HepG2 (cell line): ENCODE data around the gene RER1. TPM values are rescaled to one million over a fixed set of nuclear protein-coding genes. Genes with fewer than 3 reads are reported as not detected.

ENCODE experiments used
- CEBPB ChIP-seq: IDR thresholded peaks from 2 replicates; pipeline ENCODE4 v1.6.1; 2011; ENCODE audit warnings: low read depth, low read length, improper control_type of control experiment, borderline replicate concordance
- CENPX ChIP-seq: sonication (generic); formaldehyde crosslinking; IDR thresholded peaks from 2 replicates; pipeline ENCODE4 v1.9.0; 2021; ENCODE audit warnings: mild to moderate bottlenecking, missing genetic modification reagents, moderate library complexity
- HES4 ChIP-seq: sonication (generic); formaldehyde crosslinking; IDR thresholded peaks from 2 replicates; pipeline ENCODE4 v1.9.0; 2021; ENCODE audit warnings: mild to moderate bottlenecking, missing genetic modification reagents, borderline replicate concordance
- HNF4G ChIP-seq, 2 experiments: sonication (generic) in 1 of 2; formaldehyde crosslinking in 1 of 2; IDR thresholded peaks; 2 replicates each; pipeline versions ENCODE4 v1.4.0 to v1.6.1; 2011 to 2020; ENCODE audit warnings: borderline replicate concordance in 2 of 2, low read depth in 2 of 2, mild to moderate bottlenecking in 2 of 2, low read length in 1 of 2, missing genetic modification reagents in 1 of 2, moderate library complexity in 1 of 2
- MEF2D ChIP-seq: sonication (generic); formaldehyde crosslinking; IDR thresholded peaks from 2 replicates; pipeline ENCODE4 v1.5.1; 2020; ENCODE audit warnings: mild to moderate bottlenecking, missing genetic modification reagents
- POLR2A ChIP-seq, 2 experiments: IDR thresholded peaks; 2 replicates each; pipeline ENCODE4 v1.6.1; 2011; ENCODE audit warnings: low read depth in 2 of 2, low read length in 2 of 2, mild to moderate bottlenecking in 1 of 2, moderate library complexity in 1 of 2; ENCODE audit not compliant: insufficient read depth in 1 of 2
- SP2 ChIP-seq: sonication (generic); formaldehyde crosslinking; IDR thresholded peaks from 2 replicates; pipeline ENCODE4 v1.5.1; 2020; ENCODE audit warnings: mild to moderate bottlenecking, missing genetic modification reagents
- WIZ ChIP-seq: sonication (generic); formaldehyde crosslinking; IDR thresholded peaks from 2 replicates; pipeline ENCODE4 v1.5.1; 2020; ENCODE audit warnings: mild to moderate bottlenecking, missing genetic modification reagents
- ZKSCAN1 ChIP-seq: fragments of 150-350 bp; IDR thresholded peaks from 2 replicates; pipeline ENCODE4 v1.6.1; 2014; ENCODE audit warnings: low read length
- ZMYM4 ChIP-seq: sonication (generic); formaldehyde crosslinking; IDR thresholded peaks from 2 replicates; pipeline ENCODE4 v1.8.1; 2023; ENCODE audit warnings: mild to moderate bottlenecking, missing genetic modification reagents
- ZNF34 ChIP-seq: sonication (generic); formaldehyde crosslinking; IDR thresholded peaks from 2 replicates; pipeline ENCODE4 v1.4.0; 2020; ENCODE audit warnings: mild to moderate bottlenecking, missing genetic modification reagents, borderline replicate concordance
- ZNF350 ChIP-seq: sonication (generic); formaldehyde crosslinking; IDR thresholded peaks from 2 replicates; pipeline ENCODE4 v1.4.0; 2020; ENCODE audit warnings: mild to moderate bottlenecking, low read depth, missing genetic modification reagents, borderline replicate concordance
- ZNF556 ChIP-seq: sonication (generic); formaldehyde crosslinking; IDR thresholded peaks from 2 replicates; pipeline ENCODE4 v1.4.0; 2020; ENCODE audit warnings: mild to moderate bottlenecking, missing genetic modification reagents, borderline replicate concordance
- ZNF746 ChIP-seq: sonication (generic); formaldehyde crosslinking; IDR thresholded peaks from 2 replicates; pipeline ENCODE4 v1.8.0; 2022; ENCODE audit warnings: mild to moderate bottlenecking, missing genetic modification reagents
- ZNF788 ChIP-seq: sonication (generic); formaldehyde crosslinking; IDR thresholded peaks from 2 replicates; pipeline ENCODE4 v1.5.0; 2020; ENCODE audit warnings: mild to moderate bottlenecking, missing genetic modification reagents, borderline replicate concordance
- polyA plus RNA-seq, 8 experiments: library from polyadenylated mRNA; depleted of rRNA in 3 of 8; stranded (reverse) in 7 of 8; unstranded in 1 of 8; fragments of >200 nt; fragmentation: Illumina TruSeq in 4 of 8; extraction: Trizol in 4 of 8; gene quantifications; 2 replicates each; pipeline versions ENCODE4 v1.2.1 to v1.2.3, GENCODE V29; 2011 to 2016; ENCODE audit warnings: low read depth in 4 of 8, missing spikeins in 1 of 8, mixed read lengths in 1 of 8; ENCODE audit not compliant: insufficient read depth in 1 of 8
- total RNA-seq, 5 experiments: library from RNA; depleted of rRNA; stranded (reverse); fragments of >200 nt; fragmentation: Illumina TruSeq; extraction: Trizol; gene quantifications; 2 replicates each; pipeline ENCODE4 v1.2.3, GENCODE V29; 2016; ENCODE audit warnings: low read depth in 1 of 5
- TF ChIP-seq, protein P1 (sequence below): sonication (generic); formaldehyde crosslinking; IDR thresholded peaks from 2 replicates; pipeline ENCODE4 v1.8.1; 2023; ENCODE audit warnings: missing genetic modification reagents, mild to moderate bottlenecking, borderline replicate concordance
- TF ChIP-seq, protein P2 (sequence below): sonication (generic); formaldehyde crosslinking; IDR thresholded peaks from 2 replicates; pipeline ENCODE4 v1.4.0; 2020; ENCODE audit warnings: missing genetic modification reagents
- TF ChIP-seq, protein P3 (sequence below): sonication (generic); formaldehyde crosslinking; IDR thresholded peaks from 2 replicates; pipeline ENCODE4 v1.4.0; 2020; ENCODE audit warnings: mild to moderate bottlenecking, low read depth, missing genetic modification reagents
- TF ChIP-seq, protein P4 (sequence below): sonication (generic); formaldehyde crosslinking; IDR thresholded peaks from 2 replicates; pipeline ENCODE4 v1.8.0; 2022; ENCODE audit warnings: mild to moderate bottlenecking, missing genetic modification reagents, borderline replicate concordance

Gene RER1
- total and polyA plus RNA-seq, 2 of the 13 experiments (the other 11 are each of a cell fraction or from before 2014, with no cell fraction given), result 128 to 164 TPM

DNA sequence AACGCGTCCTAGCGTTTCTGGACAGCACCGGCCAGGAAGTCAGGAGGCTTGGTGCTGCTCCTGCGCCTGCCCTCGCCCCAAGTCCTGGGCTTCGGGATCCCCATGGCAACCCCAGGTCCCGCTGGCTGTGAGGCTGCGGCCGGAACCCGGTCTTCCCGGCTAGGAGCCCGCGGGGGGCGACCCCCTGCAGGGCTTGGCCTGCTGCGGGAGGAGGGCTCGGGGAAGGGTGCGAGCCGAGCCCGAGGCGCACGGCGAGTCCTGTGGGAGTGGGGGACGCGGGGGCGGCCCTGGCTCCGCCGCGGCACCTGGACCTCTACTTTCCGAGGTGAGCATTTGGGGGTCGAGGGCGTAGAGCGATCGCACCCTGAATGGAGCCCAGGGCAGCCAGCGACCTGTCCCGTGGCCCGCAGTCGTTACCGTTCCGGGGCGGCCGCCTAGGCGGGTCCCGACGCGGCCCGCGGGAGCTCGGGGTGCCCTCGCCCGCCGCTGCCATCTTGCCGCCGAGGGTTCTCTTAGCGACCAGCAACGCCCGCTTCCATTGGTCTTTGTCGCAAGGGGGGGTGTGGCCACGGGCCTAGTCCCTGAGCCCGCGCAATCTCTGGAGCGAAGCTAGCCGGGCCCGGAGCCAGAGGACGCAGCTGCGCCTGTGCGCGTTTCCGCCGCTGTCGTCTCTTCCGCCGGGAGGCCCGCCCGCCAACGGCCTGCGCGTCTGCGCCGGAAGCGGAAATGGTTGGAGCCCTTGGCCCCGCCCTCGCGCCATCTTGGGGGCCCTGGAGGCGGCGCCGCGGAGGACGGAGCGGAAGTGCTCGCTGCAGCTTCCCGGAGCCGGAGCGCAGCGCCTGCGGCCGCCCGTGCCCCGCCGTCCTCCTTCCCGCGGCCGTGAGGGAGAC is at the start of gene RER1, which contains the start of gene MORN1 (continued):
- TF ChIP-seq WIZ (peak; percentile 47; the same call in 1 of the 2 replicates), CEBPB (peak; percentile 36; the same call in 1 of the 2 replicates), SP2 (CRISPR knock-in tag) (peak; percentile 91), ZKSCAN1 (no peak), POLR2A (IDR thresholded peaks at IDR 0.05; ENCODE audit: insufficient read depth in 1 of 2, low read depth in 2 of 2, low read length in 2 of 2) (peak in 1 of 2 experiments; percentile 65; a peak in 2 of 4 replicates), HNF4G (IDR thresholded peaks at IDR 0.05; ENCODE audit: borderline replicate concordance, low read depth, low read length) (no peak), HNF4G (CRISPR knock-in tag; IDR thresholded peaks at IDR 0.05; ENCODE audit: borderline replicate concordance, low read depth) (no peak), ZNF556 (peak; percentile 35; the same call in 1 of the 2 replicates), ZMYM4 (CRISPR knock-in tag) (peak; percentile 59; the same call in 1 of the 2 replicates), ZNF350 (CRISPR knock-in tag) (0 out of 2 replicates have a peak, but pooled peaks have one; percentile 32), HES4 (no peak), ZNF34 (CRISPR knock-in tag) (no peak), ZNF746 (no peak), CENPX (CRISPR knock-in tag) (no peak), MEF2D (no peak), ZNF788 (peak; percentile 56; the same call in 1 of the 2 replicates)
- TF ChIP-seq, protein P1, sequence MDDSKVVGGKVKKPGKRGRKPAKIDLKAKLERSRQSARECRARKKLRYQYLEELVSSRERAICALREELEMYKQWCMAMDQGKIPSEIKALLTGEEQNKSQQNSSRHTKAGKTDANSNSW, result no peak
- TF ChIP-seq, protein P2, sequence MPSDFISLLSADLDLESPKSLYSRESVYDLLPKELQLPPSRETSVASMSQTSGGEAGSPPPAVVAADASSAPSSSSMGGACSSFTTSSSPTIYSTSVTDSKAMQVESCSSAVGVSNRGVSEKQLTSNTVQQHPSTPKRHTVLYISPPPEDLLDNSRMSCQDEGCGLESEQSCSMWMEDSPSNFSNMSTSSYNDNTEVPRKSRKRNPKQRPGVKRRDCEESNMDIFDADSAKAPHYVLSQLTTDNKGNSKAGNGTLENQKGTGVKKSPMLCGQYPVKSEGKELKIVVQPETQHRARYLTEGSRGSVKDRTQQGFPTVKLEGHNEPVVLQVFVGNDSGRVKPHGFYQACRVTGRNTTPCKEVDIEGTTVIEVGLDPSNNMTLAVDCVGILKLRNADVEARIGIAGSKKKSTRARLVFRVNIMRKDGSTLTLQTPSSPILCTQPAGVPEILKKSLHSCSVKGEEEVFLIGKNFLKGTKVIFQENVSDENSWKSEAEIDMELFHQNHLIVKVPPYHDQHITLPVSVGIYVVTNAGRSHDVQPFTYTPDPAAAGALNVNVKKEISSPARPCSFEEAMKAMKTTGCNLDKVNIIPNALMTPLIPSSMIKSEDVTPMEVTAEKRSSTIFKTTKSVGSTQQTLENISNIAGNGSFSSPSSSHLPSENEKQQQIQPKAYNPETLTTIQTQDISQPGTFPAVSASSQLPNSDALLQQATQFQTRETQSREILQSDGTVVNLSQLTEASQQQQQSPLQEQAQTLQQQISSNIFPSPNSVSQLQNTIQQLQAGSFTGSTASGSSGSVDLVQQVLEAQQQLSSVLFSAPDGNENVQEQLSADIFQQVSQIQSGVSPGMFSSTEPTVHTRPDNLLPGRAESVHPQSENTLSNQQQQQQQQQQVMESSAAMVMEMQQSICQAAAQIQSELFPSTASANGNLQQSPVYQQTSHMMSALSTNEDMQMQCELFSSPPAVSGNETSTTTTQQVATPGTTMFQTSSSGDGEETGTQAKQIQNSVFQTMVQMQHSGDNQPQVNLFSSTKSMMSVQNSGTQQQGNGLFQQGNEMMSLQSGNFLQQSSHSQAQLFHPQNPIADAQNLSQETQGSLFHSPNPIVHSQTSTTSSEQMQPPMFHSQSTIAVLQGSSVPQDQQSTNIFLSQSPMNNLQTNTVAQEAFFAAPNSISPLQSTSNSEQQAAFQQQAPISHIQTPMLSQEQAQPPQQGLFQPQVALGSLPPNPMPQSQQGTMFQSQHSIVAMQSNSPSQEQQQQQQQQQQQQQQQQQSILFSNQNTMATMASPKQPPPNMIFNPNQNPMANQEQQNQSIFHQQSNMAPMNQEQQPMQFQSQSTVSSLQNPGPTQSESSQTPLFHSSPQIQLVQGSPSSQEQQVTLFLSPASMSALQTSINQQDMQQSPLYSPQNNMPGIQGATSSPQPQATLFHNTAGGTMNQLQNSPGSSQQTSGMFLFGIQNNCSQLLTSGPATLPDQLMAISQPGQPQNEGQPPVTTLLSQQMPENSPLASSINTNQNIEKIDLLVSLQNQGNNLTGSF, result no peak
- TF ChIP-seq, protein P3, sequence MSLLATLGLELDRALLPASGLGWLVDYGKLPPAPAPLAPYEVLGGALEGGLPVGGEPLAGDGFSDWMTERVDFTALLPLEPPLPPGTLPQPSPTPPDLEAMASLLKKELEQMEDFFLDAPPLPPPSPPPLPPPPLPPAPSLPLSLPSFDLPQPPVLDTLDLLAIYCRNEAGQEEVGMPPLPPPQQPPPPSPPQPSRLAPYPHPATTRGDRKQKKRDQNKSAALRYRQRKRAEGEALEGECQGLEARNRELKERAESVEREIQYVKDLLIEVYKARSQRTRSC (CRISPR knock-in tag), result no peak
- TF ChIP-seq, protein P4, sequence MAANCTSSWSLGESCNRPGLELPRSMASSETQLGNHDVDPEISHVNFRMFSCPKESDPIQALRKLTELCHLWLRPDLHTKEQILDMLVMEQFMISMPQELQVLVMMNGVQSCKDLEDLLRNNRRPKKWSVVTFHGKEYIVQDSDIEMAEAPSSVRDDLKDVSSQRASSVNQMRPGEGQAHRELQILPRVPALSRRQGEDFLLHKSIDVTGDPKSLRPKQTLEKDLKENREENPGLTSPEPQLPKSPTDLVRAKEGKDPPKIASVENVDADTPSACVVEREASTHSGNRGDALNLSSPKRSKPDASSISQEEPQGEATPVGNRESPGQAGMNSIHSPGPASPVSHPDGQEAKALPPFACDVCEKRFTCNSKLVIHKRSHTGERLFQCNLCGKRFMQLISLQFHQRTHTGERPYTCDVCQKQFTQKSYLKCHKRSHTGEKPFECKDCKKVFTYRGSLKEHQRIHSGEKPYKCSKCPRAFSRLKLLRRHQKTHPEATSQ (CRISPR knock-in tag), result no peak
